ENCODE measurements around the gene PGGHG. TPM values are rescaled to one million over a fixed set of nuclear protein-coding genes. Genes with fewer than 3 reads are reported as not detected.
A peak's percentile ranks its signal among the peaks of the same experiment; 100 is the strongest.
"Not testable (repeated sequence)": the region's sequence is repeated elsewhere in the genome, so short reads cannot be mapped to it uniquely, and the experiment has no call there.

PGGHG gene
- total RNA-seq, 1 donor from 2014 or later = 163 TPM

- intact Hi-C loops (cut with DNase I) = no loop called here
- peaks cover 61% of the 10 kb centered on the region for H3K4me1 ChIP-seq
Observed at GRCh38 chr11:312092-312816, 23.3 kb downstream of the PGGHG start.

DNA sequence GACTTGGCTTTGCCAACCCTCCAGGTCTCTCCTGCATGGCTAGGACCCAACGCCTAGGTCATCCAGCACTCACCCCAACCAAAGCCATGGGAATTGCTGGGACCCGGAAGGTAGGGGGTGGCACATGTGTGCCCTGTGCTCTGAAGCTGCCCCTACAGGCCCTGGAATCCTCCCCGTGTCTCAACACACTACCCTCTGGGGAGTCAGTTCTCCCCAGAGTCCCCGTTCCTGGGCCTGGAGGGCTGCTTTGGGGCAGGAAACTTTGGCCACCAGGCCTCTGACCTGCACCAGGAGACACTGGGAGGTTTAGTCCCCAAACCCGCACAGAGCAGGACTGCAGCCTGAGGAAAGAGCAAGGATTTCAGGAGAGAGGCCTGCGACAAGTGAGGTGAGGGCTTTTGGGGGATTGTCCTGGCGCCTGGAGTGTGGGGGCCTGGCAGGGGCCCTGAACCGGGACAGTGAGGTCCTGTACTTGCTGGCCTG lies 24.4 kb downstream of the PGGHG start:
- ATAC-seq = no peak
- TF ChIP-seq, protein P1, sequence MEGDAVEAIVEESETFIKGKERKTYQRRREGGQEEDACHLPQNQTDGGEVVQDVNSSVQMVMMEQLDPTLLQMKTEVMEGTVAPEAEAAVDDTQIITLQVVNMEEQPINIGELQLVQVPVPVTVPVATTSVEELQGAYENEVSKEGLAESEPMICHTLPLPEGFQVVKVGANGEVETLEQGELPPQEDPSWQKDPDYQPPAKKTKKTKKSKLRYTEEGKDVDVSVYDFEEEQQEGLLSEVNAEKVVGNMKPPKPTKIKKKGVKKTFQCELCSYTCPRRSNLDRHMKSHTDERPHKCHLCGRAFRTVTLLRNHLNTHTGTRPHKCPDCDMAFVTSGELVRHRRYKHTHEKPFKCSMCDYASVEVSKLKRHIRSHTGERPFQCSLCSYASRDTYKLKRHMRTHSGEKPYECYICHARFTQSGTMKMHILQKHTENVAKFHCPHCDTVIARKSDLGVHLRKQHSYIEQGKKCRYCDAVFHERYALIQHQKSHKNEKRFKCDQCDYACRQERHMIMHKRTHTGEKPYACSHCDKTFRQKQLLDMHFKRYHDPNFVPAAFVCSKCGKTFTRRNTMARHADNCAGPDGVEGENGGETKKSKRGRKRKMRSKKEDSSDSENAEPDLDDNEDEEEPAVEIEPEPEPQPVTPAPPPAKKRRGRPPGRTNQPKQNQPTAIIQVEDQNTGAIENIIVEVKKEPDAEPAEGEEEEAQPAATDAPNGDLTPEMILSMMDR (IDR thresholded peaks at IDR 0.05) = no peak
- Histone ChIP-seq H3K27ac (peak overlapping the region; percentile 82), H3K4me3 (peak overlapping the region; percentile 61), H3K27me3 (ENCODE audit: low read depth) (no peaks in the 10 kb centered on the region), H3K9me3 (no peaks in the 10 kb centered on the region), H3K36me3 (no peaks in the 10 kb centered on the region), H3K4me1 (peaks cover 65% of the 10 kb centered on the region)
- intact Hi-C loops (cut with DNase I) = no loop called here
- DNase-seq = no peak

More at GRCh38 chr11:312092-312816, 23.3 kb downstream of the PGGHG start:
- Histone ChIP-seq H3K4me3 (peak overlapping the region; percentile 42), H3K27me3 (ENCODE audit: low read depth) (no peaks in the 10 kb centered on the region), H3K9me3 (no peaks in the 10 kb centered on the region), H3K36me3 (no peaks in the 10 kb centered on the region), H3K27ac (peak overlapping the region; percentile 77)
- no peak for DNase-seq
- TF ChIP-seq, protein P1 (IDR thresholded peaks at IDR 0.05) = no peak
- ATAC-seq = no peak

- H3K9me3 ChIP-seq = no peaks in the 10 kb centered on the region
- intact Hi-C loops (cut with DNase I) = no loop called here
- H3K36me3 ChIP-seq = no peaks in the 10 kb centered on the region
- peak within 1 kb of the TSS; percentile 61 for H3K4me3 ChIP-seq
- ATAC-seq (peak; percentile 3 to 25), DNase-seq (peak; percentile 51)
- peak within 1 kb of the TSS; percentile 82 for H3K27ac ChIP-seq
- TF ChIP-seq, protein P1 (IDR thresholded peaks at IDR 0.05) = no peak
- peaks cover 64% of the 10 kb centered on the region for H3K4me1 ChIP-seq
- H3K27me3 ChIP-seq (ENCODE audit: low read depth) = no peaks in the 10 kb centered on the region
Observed at GRCh38 chr11:313787-314553, 25.0 kb downstream of the PGGHG start, which contains the start of gene IFITM1. TSS of gene IFITM1 (plus strand) at chr11:314040. CDS start at chr11:314171, 131 bp downstream.

DNA sequence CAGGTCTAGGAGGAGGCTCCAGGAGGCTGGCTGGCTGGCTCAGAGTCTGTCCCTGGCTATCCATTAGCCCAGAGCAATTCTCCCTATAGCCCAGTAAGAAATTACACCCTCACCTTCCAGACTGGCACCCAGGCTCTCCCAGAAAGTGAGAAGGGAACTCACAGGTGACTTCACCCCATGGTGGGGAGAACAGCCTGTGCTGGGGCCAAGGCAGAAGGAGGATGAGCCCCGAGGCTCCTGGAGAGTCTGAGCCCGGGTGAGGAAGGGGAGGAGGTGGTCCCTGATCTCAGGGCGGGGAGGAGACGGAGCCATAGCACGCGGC lies 25.6 kb downstream of the PGGHG start:
- ATAC-seq = not testable (repeated sequence)
- H3K4me1 ChIP-seq = peaks cover 59% of the 10 kb centered on the region

GRCh38 chr11:315051-315481 lies 26.1 kb downstream of the PGGHG start:
- Histone ChIP-seq H3K4me1 (peaks cover 54% of the 10 kb centered on the region), H3K4me3 (peak overlapping the region; percentile 61), H3K27me3 (ENCODE audit: low read depth) (no peaks in the 10 kb centered on the region), H3K36me3 (no peaks in the 10 kb centered on the region), H3K9me3 (no peaks in the 10 kb centered on the region), H3K27ac (peak overlapping the region; percentile 82)
- DNase-seq (no peak), ATAC-seq (no peak)
- intact Hi-C loops (cut with DNase I) = no loop called here
- TF ChIP-seq, protein P1 (IDR thresholded peaks at IDR 0.05) = no peak

More for the DNA sequence above, 25.6 kb downstream of the PGGHG start:
- intact Hi-C loops (cut with DNase I); H3K27me3 ChIP-seq (ENCODE audit: low read depth); H3K9me3 ChIP-seq; H3K36me3 ChIP-seq; DNase-seq: not testable (repeated sequence)
- Histone ChIP-seq H3K27ac (peak overlapping the region; percentile 82), H3K4me3 (peak overlapping the region; percentile 61)

All from lower lobe of right lung (tissue), 2 donors.